Measurements from ENCODE around the gene BACH2. TPM values are rescaled to one million over a fixed set of nuclear protein-coding genes. Genes with fewer than 3 reads are reported as not detected.

Gene BACH2
- polyA plus RNA-seq, 1 donor from 2014 or later = 45.5 TPM

- no peak overlapping the region for H2AFZ ChIP-seq (ENCODE audit: low read depth, low read length)
- peaks cover 3% of the 10 kb centered on the region for H3K9me3 ChIP-seq (ENCODE audit: low read length)
- no peaks in the 10 kb centered on the region for H4K20me1 ChIP-seq (ENCODE audit: insufficient read depth)
- peaks cover 24% of the 10 kb centered on the region for H3K79me2 ChIP-seq (replicated peaks; ENCODE audit: insufficient read depth, low read length)
- H3K36me3 ChIP-seq (ENCODE audit: insufficient read depth, low read length) = peaks cover 7% of the 10 kb centered on the region
- no peak overlapping the region for H3K9ac ChIP-seq (ENCODE audit: low read length)
- H3F3A ChIP-seq (ENCODE audit: insufficient read depth, low read length, poor library complexity, severe bottlenecking) = peaks cover under 1% of the 10 kb centered on the region
- H3K27ac ChIP-seq (ENCODE audit: low read length) = no peak overlapping the region
- H3K27me3 ChIP-seq (ENCODE audit: insufficient read depth, low read depth, low read length) = no peaks in the 10 kb centered on the region
- no peak overlapping the region for H3K4me2 ChIP-seq (ENCODE audit: low read length)
- TF ChIP-seq REST (IDR thresholded peaks at IDR 0.05; ENCODE audit: borderline replicate concordance) = no peak
- no peak for TF ChIP-seq EP300 (conservative IDR thresholded peaks at IDR 0.05; ENCODE audit: poor library complexity, severe bottlenecking)
- TF ChIP-seq TAF1 (IDR thresholded peaks at IDR 0.05; ENCODE audit: low read depth) = no peak
- TF ChIP-seq SMC3 (conservative IDR thresholded peaks at IDR 0.05; ENCODE audit: poor library complexity) = no peak
- no peak for TF ChIP-seq EZH2 (IDR thresholded peaks at IDR 0.05; ENCODE audit: borderline replicate concordance, insufficient read depth, low read length, poor library complexity, severe bottlenecking)
- TF ChIP-seq POLR2AphosphoS5 (IDR thresholded peaks at IDR 0.05) = no peak
- no peaks in the 10 kb centered on the region for H3K9me2 ChIP-seq (ENCODE audit: insufficient read depth, low read length)
- no peak overlapping the region for H3K4me3 ChIP-seq (ENCODE audit: low read length)
Measured at GRCh38 chr6:90177544-90178383, 118.9 kb downstream of the BACH2 start.

- peaks cover 21% of the 10 kb centered on the region for H3K79me2 ChIP-seq (replicated peaks; ENCODE audit: insufficient read depth, low read length)
- H3K9me2 ChIP-seq (ENCODE audit: insufficient read depth, low read length) = no peaks in the 10 kb centered on the region
- no peaks in the 10 kb centered on the region for H3F3A ChIP-seq (ENCODE audit: insufficient read depth, low read length, poor library complexity, severe bottlenecking)
- no peak overlapping the region for H3K9ac ChIP-seq (ENCODE audit: low read length)
- H3K9me3 ChIP-seq (ENCODE audit: low read length) = peaks cover 3% of the 10 kb centered on the region
- no peak overlapping the region for H3K4me2 ChIP-seq (ENCODE audit: low read length)
- H4K20me1 ChIP-seq (ENCODE audit: insufficient read depth) = no peaks in the 10 kb centered on the region
- peaks cover 7% of the 10 kb centered on the region for H3K36me3 ChIP-seq (ENCODE audit: insufficient read depth, low read length)
- no peak overlapping the region for H3K4me3 ChIP-seq (ENCODE audit: low read length)
- no peaks in the 10 kb centered on the region for H3K27me3 ChIP-seq (ENCODE audit: insufficient read depth, low read depth, low read length)
- no peak overlapping the region for H2AFZ ChIP-seq (ENCODE audit: low read depth, low read length)
- TF ChIP-seq EZH2 (IDR thresholded peaks at IDR 0.05; ENCODE audit: borderline replicate concordance, insufficient read depth, low read length, poor library complexity, severe bottlenecking) = no peak
- no peak for TF ChIP-seq REST (IDR thresholded peaks at IDR 0.05; ENCODE audit: borderline replicate concordance)
- TF ChIP-seq TAF1 (IDR thresholded peaks at IDR 0.05; ENCODE audit: low read depth) = no peak
- no peak for TF ChIP-seq SMC3 (conservative IDR thresholded peaks at IDR 0.05; ENCODE audit: poor library complexity)
- TF ChIP-seq RAD21 (conservative IDR thresholded peaks at IDR 0.05) = no peak
- TF ChIP-seq POLR2AphosphoS5 (IDR thresholded peaks at IDR 0.05) = no peak
- TF ChIP-seq MXI1 (conservative IDR thresholded peaks at IDR 0.05; ENCODE audit: poor library complexity, severe bottlenecking) = no peak
- no peak for TF ChIP-seq EP300 (conservative IDR thresholded peaks at IDR 0.05; ENCODE audit: poor library complexity, severe bottlenecking)
- no peak overlapping the region for H3K27ac ChIP-seq (ENCODE audit: low read length)
Measured at GRCh38 chr6:90175627-90176538, 120.8 kb downstream of the BACH2 start.
